BE2C (cell line): ENCODE results near the gene FAM234B.

Experiments used
- DNase-seq: peaks from one replicate; pipeline ENCODE4 v3.0.0-alpha.2; 2020
- H3K27me3 ChIP-seq: fragments of 250-450 bp; sonication (Bioruptor Pico); 2 replicates; pipeline ENCODE4 v1.5.1; 2020; ENCODE audit warnings: mild to moderate bottlenecking
- H3K36me3 ChIP-seq: fragments of 250-450 bp; sonication (Bioruptor Pico); 2 replicates; pipeline ENCODE4 v1.5.1; 2020; ENCODE audit warnings: mild to moderate bottlenecking
- H3K4me1 ChIP-seq: fragments of 250-450 bp; sonication (Bioruptor Pico); 2 replicates; pipeline ENCODE4 v1.5.1; 2020
- H3K4me3 ChIP-seq: 2 replicates; pipeline ENCODE4 v1.5.1; 2011; ENCODE audit warnings: low read depth, low read length
- H3K9me3 ChIP-seq: fragments of 250-450 bp; sonication (Bioruptor Pico); 2 replicates; pipeline ENCODE4 v1.5.1; 2020
- CTCF ChIP-seq: IDR thresholded peaks from 2 replicates; pipeline ENCODE4 v1.5.1; 2012; ENCODE audit warnings: mild to moderate bottlenecking, low read depth, low read length

The FAM234B gene

GRCh38 chr12:13127444-13127843 lies 83.3 kb downstream of the FAM234B start:
- Histone ChIP-seq H3K4me1 (no peaks in the 10 kb centered on the region), H3K4me3 (no peak overlapping the region), H3K27me3 (peaks cover 24% of the 10 kb centered on the region), H3K36me3 (no peaks in the 10 kb centered on the region), H3K9me3 (no peaks in the 10 kb centered on the region)
- TF ChIP-seq CTCF, result no peak
- DNase-seq, result no peak

GRCh38 chr12:13128291-13128965 lies 84.2 kb downstream of the FAM234B start:
- no peak for DNase-seq
- Histone ChIP-seq H3K36me3 (no peaks in the 10 kb centered on the region), H3K4me1 (no peaks in the 10 kb centered on the region), H3K4me3 (no peak overlapping the region), H3K9me3 (no peaks in the 10 kb centered on the region), H3K27me3 (peaks cover 24% of the 10 kb centered on the region)
- TF ChIP-seq CTCF, result no peak

- Histone ChIP-seq H3K4me1 (no peaks in the 10 kb centered on the region), H3K4me3 (no peak overlapping the region), H3K27me3 (peaks cover 24% of the 10 kb centered on the region), H3K36me3 (no peaks in the 10 kb centered on the region), H3K9me3 (no peaks in the 10 kb centered on the region)
- DNase-seq, result no peak
- no peak for TF ChIP-seq CTCF
These were observed 86.8 kb downstream of the FAM234B start for GRCh38 chr12:13130981-13131380.
